Measurements from ENCODE around the gene NKPD1. TPM values are rescaled to one million over a fixed set of nuclear protein-coding genes. Genes with fewer than 3 reads are reported as not detected.
A peak's percentile ranks its signal among the peaks of the same experiment; 100 is the strongest.

The NKPD1 gene
- total RNA-seq, 1 donor from 2014 or later, result 0.35 TPM

DNA sequence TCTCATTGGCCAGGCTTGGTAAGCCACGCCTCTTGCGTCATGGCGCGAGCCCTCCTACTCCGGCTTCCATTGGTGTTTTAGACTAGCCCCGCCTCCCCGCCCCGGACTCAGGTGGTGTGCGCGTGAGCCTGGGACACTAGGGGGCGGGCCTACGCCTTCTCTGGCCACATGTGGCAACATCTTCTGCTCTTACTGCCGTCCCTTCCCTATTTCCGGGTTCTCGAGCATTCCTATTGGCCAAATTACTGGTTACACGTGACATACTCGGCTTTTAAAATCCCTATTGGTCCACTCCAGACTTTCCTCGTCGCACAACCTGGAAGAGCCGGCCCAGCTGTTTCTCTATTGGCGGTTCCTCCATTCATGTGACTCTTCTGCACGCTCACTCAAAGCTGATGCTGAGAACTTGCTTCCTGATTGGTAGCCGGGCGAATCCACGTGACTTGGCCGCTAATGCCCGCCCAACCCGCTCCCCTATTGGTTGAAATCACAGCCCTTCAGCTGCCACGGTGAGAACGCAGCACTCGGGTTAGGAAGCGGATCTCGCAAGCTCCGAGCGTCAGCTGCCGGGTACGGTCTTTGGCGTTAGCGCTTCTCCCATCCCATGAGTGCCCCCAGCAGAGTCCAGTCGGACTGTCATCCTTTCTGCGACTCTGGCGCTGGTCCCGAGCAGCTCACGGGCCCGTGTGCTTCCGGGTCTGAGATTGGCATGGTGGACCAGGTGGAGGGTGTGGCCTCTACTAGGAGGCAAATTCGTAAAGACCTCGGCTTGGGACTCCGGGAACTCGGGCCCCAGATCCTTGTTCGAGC lies 17.7 kb upstream of the NKPD1 start, which contains the start of gene BLOC1S3:
TSS of gene BLOC1S3 (plus strand) at position 523 of the 810 bp plus-strand sequence. CDS start 513 bp downstream, outside the sequence.
- TF ChIP-seq CTCF (IDR thresholded peaks at IDR 0.05), result peak; percentile 61
- H3K4me3 Mint-ChIP-seq (ENCODE audit: unreplicated experiment), result peak within 1 kb of the TSS; percentile 92
- peaks cover 4% of the 10 kb centered on the region for H3K36me3 Mint-ChIP-seq (ENCODE audit: unreplicated experiment)
- H3K9me3 Mint-ChIP-seq (ENCODE audit: unreplicated experiment), result no peaks in the 10 kb centered on the region
- H3K4me1 Mint-ChIP-seq (ENCODE audit: unreplicated experiment), result peaks cover 29% of the 10 kb centered on the region
- no peaks in the 10 kb centered on the region for H3K27me3 Mint-ChIP-seq (ENCODE audit: unreplicated experiment)
- peak; percentile 100 for DNase-seq (ENCODE audit: extremely low spot score, unreplicated experiment)
- peak within 1 kb of the TSS; percentile 96 for H3K27ac Mint-ChIP-seq (ENCODE audit: unreplicated experiment)

DNA sequence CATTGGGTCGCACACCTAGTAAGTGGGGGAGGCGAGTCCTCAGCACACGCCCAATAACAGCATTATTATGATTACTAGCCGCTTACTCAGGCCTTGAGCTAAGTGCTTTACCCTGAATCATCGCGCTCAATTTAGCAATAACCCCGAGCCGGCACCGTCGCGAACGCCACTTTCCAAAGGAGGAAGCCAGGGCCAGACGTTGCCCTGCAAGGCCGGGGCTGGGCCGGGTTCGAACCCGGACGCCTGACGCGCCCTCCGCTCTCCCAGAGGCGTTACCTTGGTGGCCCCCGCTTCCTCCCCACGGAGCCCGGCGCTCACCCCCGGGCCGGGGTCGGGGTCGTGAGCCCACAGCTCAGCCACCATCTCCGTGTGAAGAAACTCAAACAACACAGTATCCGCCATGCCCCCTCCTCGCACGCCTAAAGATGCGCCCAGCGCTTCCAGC lies 17.1 kb upstream of the NKPD1 start, which contains the start of gene TRAPPC6A:
TSS of gene TRAPPC6A (minus strand) at position 421 of the 445 bp plus-strand sequence. CDS start at position 402, 19 bp downstream.
- Mint-ChIP-seq H3K27ac (ENCODE audit: unreplicated experiment) (peak within 1 kb of the TSS; percentile 96), H3K4me1 (ENCODE audit: unreplicated experiment) (peaks cover 29% of the 10 kb centered on the region), H3K4me3 (ENCODE audit: unreplicated experiment) (peak within 1 kb of the TSS; percentile 92), H3K36me3 (ENCODE audit: unreplicated experiment) (peaks cover 4% of the 10 kb centered on the region), H3K9me3 (ENCODE audit: unreplicated experiment) (no peaks in the 10 kb centered on the region), H3K27me3 (ENCODE audit: unreplicated experiment) (no peaks in the 10 kb centered on the region)
- no peak for DNase-seq (ENCODE audit: extremely low spot score, unreplicated experiment)
- no peak for TF ChIP-seq CTCF (IDR thresholded peaks at IDR 0.05)

- H3K27ac Mint-ChIP-seq (ENCODE audit: unreplicated experiment), result no peak overlapping the region
- H3K9me3 Mint-ChIP-seq (ENCODE audit: unreplicated experiment), result no peaks in the 10 kb centered on the region
- TF ChIP-seq CTCF (IDR thresholded peaks at IDR 0.05), result no peak
- no peaks in the 10 kb centered on the region for H3K36me3 Mint-ChIP-seq (ENCODE audit: unreplicated experiment)
- no peak overlapping the region for H3K4me3 Mint-ChIP-seq (ENCODE audit: unreplicated experiment)
- H3K27me3 Mint-ChIP-seq (ENCODE audit: unreplicated experiment), result no peaks in the 10 kb centered on the region
- no peak for DNase-seq (ENCODE audit: extremely low spot score, unreplicated experiment)
- peaks cover 20% of the 10 kb centered on the region for H3K4me1 Mint-ChIP-seq (ENCODE audit: unreplicated experiment)
Measured at GRCh38 chr19:45175515-45176345, 14.9 kb upstream of the NKPD1 start.

GRCh38 chr19:45173816-45174215 lies 13.0 kb upstream of the NKPD1 start:
- TF ChIP-seq CTCF (IDR thresholded peaks at IDR 0.05), result no peak
- Mint-ChIP-seq H3K9me3 (ENCODE audit: unreplicated experiment) (no peaks in the 10 kb centered on the region), H3K36me3 (ENCODE audit: unreplicated experiment) (no peaks in the 10 kb centered on the region), H3K27me3 (ENCODE audit: unreplicated experiment) (no peaks in the 10 kb centered on the region), H3K4me1 (ENCODE audit: unreplicated experiment) (peaks cover 10% of the 10 kb centered on the region), H3K27ac (ENCODE audit: unreplicated experiment) (no peak overlapping the region), H3K4me3 (ENCODE audit: unreplicated experiment) (no peak overlapping the region)
- DNase-seq (ENCODE audit: extremely low spot score, unreplicated experiment), result no peak

Measured in osteocyte (in vitro differentiated cells).